AG04450 (cell line): ENCODE data around the gene NSMCE4A. TPM values are rescaled to one million over a fixed set of nuclear protein-coding genes. Genes with fewer than 3 reads are reported as not detected.

Experiments used
- CTCF ChIA-PET: fragments of 300-600, 350-600 bp; formaldehyde crosslinking; extraction: SDS; loops from one replicate; lab custom pipeline; 2022; ENCODE audit warnings: antibody characterized with exemption, inconsistent platforms; lab: Charles Lee
- POLR2A ChIA-PET: fragments of 350-600 bp; formaldehyde crosslinking; extraction: SDS; loops from one replicate; lab custom pipeline; 2021; ENCODE audit warnings: antibody characterized with exemption, inconsistent platforms; lab: Yijun Ruan, JAX
- DNase-seq: peaks from one replicate; pipeline ENCODE4 v3.0.0-alpha.2; 2011; ENCODE audit warnings: low read depth, low spot score
- H3K27ac ChIP-seq: one replicate; pipeline ENCODE4 v1.5.1; 2012; ENCODE audit warnings: low read depth, low read length, control low read depth
- H3K27me3 ChIP-seq: one replicate; pipeline ENCODE4 v1.6.0; 2012; ENCODE audit warnings: low read length; ENCODE audit not compliant: control insufficient read depth, insufficient read depth
- H3K4me3 ChIP-seq: 2 replicates; pipeline ENCODE4 v1.5.1; 2011; ENCODE audit warnings: mild to moderate bottlenecking, low read depth, low read length, control low read depth
- H3K9me3 ChIP-seq: 2 replicates; pipeline ENCODE4 v1.5.1; 2012; ENCODE audit warnings: low read length; ENCODE audit not compliant: control insufficient read depth, insufficient read depth
- CTCF ChIP-seq: IDR thresholded peaks from 2 replicates; pipeline ENCODE4 v1.5.1; 2011; ENCODE audit warnings: low read depth, low read length, control low read depth, inconsistent platforms
- polyA plus RNA-seq: library from polyadenylated mRNA; depleted of rRNA; stranded (reverse); fragments of >200 nt; gene quantifications from 2 replicates; pipeline ENCODE4 v1.2.3, GENCODE V29; 2011; rRNA removed
- small RNA-seq: library from RNA; depleted of rRNA; stranded (forward); fragments of <200 nt; gene quantifications from one replicate; pipeline ENCODE3, GENCODE V24; 2012; ENCODE audit warnings: low read depth; ENCODE audit not compliant: insufficient read length

NSMCE4A gene
- polyA plus RNA-seq, 1 experiment = 30.3 TPM

- H3K4me3 ChIP-seq = no peak overlapping the region
- peak overlapping the region; percentile 77 for H3K27ac ChIP-seq
- CTCF ChIA-PET = interaction anchor here (1.7 to 2.0 kb wide), 2 partner anchors 10 to 962 kb away, joined by 6 to 13 read pairs; no protein-coding TSS in a partner anchor
- TF ChIP-seq CTCF = no peak
- H3K9me3 ChIP-seq = no peaks in the 10 kb centered on the region
- POLR2A ChIA-PET = no interaction called here
- H3K27me3 ChIP-seq = no peaks in the 10 kb centered on the region
- DNase-seq = peak; percentile 54
Measured at GRCh38 chr10:121910673-121911420, 64.2 kb downstream of the NSMCE4A start.

Small RNA genes within 50 kb of the gene (small RNA-seq; reads per million reads assigned to genes)
- not detected for gene RF02219

Other genes with a start within 250 kb of the NSMCE4A start
- gene ATE1, start 47.2 kb downstream of the NSMCE4A start, polyA plus RNA-seq = 14.4 and 17.9 TPM in 2 replicates
- gene TACC2, start 13.9 kb upstream of the NSMCE4A start, polyA plus RNA-seq = 16.8 and 19.4 TPM in 2 replicates